Raji (cell line): ENCODE results near the gene RASGEF1B.

Source experiments
- POLR2A ChIP-seq: IDR thresholded peaks from 2 replicates; pipeline ENCODE4 v1.6.1; 2011; ENCODE audit warnings: low read depth, low read length, control low read depth; ENCODE audit not compliant: insufficient read depth

The RASGEF1B gene

GRCh38 chr4:81471588-81472280 lies at the start of gene RASGEF1B:
RASGEF1B (minus strand) TSS chr4:81471907; CDS start chr4:81459508, 12,399 bp downstream.
- TF ChIP-seq POLR2A: peak; percentile 85

GRCh38 chr4:81519856-81520255 lies 48.1 kb upstream of the RASGEF1B start:
- no peak for TF ChIP-seq POLR2A

- TF ChIP-seq POLR2A: no peak
These were observed 47.7 kb upstream of the RASGEF1B start for GRCh38 chr4:81519427-81519773.

DNA sequence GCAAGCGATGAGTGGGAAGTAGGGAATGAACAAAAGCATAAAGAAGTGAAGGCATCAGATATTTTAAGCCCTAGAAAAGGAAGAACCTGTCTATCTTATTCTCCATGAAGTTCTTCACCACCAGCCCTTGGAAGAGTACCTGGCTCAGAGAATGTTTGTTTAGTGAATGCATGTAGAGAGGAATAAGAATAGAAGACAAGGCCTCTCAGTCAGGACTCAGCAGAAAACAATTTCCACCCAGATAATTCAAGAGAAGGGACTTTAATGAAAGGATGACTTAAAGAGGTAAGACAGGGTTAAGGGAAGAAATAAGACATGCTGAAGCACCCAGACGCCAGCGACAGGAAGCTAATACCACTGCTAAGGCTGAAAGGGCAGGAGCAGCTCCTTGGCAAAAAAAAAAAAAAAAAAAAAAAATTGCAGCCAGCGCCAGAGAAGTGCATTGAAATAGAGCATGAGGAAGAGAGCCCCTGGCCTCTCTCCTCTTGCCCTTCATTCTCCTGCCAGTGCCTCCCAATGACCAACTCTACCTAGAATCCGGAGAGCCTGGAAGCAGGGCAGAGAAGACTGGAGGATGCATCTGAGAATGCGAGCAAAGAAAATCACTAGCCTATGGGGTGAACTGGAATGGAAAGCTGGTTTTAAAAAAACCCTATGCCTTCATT lies 47.2 kb upstream of the RASGEF1B start:
- TF ChIP-seq POLR2A: no peak

- no peak for TF ChIP-seq POLR2A
These were observed 44.5 kb upstream of the RASGEF1B start for GRCh38 chr4:81516241-81516640.

DNA sequence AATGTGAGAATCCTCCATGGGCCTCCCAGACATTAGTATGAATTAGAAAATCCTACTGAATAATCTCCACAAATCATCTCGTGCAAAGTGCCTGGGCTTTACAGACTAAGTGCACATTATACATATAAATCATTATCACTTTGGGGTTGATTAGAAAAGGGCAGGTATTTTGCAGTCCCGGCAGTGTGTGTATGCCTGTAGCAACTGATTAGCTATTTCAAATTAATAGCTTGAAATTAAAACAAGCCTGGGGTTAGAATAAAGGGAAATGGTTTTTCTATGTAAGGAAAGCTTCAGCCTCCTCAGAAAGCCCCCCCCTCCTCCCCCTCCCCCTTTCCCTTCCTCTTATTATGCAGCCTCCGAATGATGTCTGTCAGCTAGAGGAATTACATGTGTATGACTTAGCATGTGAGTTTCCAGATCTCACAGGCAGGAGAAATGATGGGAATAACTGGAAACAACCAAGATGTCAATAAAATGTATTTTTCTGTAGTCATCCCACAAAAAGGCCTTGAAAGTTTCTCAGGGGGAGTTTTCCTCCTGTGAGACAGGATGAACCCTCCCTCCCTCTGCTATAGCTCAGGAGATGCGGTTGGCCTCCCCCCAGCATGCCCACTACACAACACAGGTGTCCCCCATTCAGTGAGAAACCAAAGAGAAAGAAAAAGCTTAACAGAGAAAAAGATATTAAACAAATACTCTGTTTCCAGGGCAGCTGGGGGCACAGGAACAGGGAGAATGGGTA lies 41.2 kb upstream of the RASGEF1B start:
- TF ChIP-seq POLR2A: no peak

DNA sequence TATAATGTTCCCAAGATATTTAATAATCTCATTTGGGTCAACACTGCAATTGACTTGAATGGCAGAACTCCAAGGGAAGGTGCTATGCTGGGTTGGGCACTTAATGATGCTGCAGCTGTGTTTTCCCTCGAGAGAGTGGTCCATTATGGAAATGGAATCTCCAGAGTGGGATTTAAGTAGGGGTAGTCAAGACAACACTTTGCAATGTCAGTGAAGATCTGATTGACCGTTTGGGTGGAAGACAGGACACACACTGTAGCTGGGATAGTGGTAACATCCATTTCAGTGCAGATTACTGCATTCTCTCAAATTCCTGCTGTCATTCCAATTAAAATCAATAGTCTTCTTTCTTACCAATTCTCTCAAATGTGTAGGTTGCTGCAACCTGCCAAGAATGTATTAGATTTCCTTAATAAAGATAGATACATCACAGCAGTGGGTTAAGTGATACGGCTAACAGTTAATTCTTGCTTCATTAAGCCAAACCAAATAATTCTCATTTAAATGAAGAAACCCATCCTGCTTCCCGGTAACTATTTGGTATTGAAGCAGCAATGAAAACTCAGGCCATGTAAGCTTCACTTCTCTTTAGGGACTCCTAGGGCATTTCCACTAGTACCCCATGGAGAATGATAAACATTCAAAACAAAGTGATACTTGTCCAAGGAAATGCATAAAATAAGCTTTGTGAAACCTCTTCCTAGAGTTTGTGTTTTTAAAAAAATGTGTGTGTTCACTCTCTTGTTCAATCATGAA lies 40.5 kb upstream of the RASGEF1B start:
- no peak for TF ChIP-seq POLR2A

DNA sequence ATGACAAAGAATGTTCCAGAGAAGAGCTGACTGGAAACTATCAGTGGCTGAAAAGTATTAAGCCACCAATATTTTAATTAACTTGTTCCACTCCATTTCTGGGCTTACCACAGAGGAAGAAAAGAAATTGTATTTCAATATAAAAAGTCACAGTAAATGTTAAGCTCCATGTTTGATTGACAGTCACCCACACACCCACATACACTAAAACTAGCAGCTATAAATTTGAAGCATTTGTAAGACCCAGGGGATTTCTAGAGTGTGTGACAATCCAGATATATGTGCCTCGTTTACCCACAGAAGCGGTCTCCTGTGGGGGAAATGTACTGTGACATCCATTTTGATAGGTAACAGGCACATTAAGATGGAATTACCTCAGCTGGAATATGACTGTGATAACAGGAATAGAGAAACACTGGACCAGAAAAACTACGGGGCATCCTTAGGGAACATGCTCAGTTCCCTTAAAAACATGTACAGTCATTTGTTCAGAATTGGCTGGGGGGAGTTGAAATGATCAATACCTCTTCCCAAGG lies 39.0 kb upstream of the RASGEF1B start:
- TF ChIP-seq POLR2A: no peak

GRCh38 chr4:81509822-81510221 lies 38.1 kb upstream of the RASGEF1B start:
- TF ChIP-seq POLR2A: no peak

DNA sequence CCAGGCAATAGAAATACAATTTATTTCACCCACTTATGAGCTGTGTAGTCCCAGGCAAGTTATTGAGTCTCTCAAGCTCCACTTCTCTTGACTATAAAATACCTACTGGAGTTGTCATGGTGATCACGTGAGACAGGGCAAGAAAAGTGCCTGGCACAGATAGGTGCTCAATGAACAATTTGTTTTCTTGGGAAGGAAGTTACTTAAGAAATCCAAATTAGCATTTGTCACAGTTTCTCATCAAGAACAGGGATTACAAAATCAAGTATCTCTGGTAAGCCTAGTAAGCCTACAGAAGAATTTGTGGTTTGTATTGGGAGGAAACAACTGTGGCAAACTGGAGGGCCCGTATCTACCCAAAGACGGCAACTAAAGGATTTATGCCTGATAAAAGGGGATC lies 37.5 kb upstream of the RASGEF1B start:
- TF ChIP-seq POLR2A: no peak

DNA sequence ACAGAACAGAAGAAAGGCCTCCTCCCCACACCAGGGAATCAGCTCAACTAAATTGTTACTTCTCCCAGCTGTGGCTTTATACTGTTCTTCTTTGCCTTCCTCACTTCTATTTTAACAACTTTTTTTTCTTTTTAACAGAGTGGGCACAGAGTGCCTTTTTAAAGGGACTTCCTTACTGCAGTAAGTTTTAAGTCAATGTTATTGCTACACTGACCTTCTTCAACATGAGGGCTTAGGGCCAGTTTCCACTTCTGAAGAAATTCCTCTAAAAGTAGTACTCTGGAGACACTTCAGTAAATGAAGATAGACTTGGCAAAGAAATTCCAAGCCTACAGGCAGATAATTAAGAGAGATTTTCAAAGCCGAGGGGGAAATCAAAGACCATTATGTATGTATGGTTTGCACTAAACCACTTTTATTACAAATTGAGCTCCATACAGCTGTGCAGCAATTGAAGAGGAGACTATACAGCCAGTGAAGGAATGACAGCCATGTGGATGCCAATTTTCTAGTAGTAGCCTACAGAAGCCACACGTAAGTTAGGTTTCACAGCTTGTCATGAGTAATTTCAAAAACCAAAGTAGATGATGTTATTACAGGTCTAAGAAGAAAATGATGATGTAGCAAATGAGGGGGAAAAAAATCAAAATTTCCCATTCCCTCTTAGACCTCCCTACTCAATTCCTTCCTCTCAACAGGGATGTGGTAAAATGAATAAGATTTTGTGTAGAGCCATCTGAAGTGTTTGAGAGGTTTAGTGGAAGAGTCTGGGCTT lies 36.9 kb upstream of the RASGEF1B start:
- TF ChIP-seq POLR2A: no peak

GRCh38 chr4:81507530-81507929 lies 35.8 kb upstream of the RASGEF1B start:
- TF ChIP-seq POLR2A: no peak

GRCh38 chr4:81506731-81507130 lies 35.0 kb upstream of the RASGEF1B start:
- TF ChIP-seq POLR2A: no peak

GRCh38 chr4:81505726-81506125 lies 34.0 kb upstream of the RASGEF1B start:
- no peak for TF ChIP-seq POLR2A
